NCI-H2171 (cell line): ENCODE data around the gene TK1.
A peak's percentile ranks its signal among the peaks of the same experiment; 100 is the strongest.

ENCODE experiments used
- DNase-seq: peaks from one replicate; lab custom pipeline; 2025; lab: John Stamatoyannopoulos, UW

Gene TK1

DNA sequence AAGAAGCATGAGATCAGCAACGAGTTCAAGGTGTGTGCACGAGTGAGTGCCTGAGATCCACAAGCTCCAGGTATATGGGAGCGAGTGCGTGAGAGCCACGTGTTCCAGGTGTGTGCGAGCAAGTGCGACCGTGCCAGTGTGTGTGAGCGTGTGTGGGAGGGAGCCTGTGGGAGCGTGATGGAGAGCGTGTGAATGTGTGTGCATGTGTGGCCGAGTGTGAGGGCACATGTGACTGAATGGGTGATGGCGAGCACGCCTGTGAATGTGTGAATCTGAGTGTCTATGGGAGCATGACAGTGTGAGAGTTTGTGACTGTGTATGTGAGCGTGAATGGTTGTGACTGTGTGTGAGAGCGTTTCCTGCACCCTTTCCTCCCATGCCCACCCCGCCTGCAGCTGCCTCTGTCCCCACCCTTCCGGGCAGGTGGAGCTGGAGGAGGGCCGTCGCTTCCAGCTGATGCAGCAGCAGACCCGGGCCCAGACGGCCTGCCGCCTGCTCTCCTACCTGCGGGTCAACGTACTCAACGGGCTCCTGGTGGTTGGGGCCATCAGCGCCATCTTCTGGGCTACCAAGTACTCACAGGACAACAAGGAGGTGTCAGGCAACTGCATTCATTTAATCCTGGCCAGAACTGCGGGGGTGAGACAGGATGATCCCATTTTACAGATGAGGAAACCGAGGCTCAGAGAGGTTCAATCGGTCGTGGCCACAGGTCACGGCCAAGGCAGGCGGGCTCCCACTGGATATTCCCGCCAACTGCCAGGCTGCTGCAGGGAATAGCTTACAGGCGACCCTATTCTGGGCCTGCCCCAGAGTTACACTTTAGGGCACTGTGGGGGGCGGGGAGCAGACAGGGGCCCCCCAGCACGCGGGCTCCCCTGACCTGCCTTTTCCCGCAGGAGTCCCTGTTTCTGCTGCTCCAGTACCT, 52.6 kb downstream of the TK1 start:
- DNase-seq: no peak

DNA sequence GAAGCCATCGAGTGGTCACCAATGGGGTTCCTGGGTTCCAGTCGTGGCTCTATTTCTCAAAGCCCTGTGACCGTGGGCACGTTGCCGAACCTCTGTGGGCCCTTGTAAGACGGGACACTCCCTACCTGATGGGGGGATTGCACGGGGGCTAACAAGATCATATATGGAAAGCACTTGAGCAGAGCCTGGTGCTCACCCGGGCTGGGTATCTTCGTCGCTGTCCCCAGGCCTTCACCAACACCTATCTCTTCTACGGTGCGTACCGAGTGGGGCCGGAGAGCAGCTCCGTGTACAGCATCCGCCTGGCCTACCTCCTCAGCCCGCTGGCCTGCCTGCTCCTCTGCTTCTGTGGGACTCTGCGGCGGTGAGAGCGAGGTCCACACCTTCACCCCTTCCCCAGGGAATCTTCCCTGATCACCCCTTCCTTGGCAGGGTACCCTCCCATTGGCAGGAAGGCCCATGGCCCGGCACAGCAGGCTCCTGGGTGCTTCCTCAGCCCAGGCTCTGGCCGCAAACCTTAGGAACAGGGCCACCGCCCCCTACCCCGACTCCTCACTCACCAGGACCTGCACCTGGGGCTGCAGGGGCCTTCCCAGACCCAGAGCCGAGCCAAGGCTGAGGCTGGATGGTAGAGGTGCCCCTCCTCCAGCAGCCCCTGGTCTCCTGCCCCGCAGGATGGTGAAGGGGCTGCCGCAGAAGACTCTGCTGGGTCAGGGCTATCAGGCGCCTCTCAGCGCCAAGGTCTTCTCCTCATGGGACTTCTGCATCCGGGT, 53.5 kb downstream of the TK1 start:
- no peak for DNase-seq

DNA sequence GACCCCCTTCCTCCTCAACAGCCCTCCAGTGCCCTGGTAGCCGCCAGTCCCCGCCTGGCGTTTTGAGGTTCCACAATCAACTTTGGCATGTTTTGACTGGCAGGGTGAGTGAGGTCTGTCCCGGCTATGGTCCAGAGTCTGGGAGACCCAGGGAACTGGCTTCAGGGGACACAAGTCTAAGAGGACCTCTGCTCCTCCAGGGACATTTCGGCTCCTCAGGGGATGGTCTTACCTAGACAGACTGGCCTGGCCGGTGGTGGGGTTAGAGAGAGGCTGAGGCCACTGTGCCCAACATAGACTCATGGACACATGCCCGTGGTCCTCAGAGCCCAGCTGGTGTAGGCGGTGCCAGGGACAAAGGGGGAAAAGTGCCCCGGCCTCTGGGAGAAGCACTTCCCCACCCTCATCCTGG, 54.1 kb downstream of the TK1 start:
- DNase-seq: no peak

DNA sequence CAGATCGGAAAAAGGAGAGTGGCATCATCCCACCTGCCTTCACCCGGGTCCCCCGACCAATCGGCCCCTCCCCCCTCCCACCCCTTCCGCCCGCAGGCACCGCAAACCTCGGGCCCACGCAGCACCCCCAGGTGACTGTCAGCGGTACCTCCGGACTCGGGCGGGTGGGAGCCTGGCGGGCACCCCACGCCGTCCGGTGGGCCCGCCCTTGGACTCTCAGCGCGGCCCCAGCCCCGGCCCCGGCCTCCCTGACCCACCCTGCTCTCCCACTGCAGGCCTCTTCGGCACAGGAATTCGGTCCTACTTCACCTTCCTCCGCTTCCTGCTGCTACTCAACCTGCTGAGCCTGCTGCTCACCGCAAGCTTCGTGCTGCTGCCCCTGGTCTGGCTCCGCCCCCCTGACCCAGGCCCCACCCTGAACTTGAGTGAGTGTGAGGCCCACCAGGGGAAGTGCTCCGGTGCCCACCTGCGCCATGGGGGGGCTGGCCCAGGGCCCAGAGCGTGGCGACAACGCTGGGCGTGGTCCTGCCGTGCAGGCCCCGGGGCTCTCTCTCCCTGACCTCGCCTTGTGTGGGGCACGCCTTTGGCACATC, 54.7 kb downstream of the TK1 start:
- no peak for DNase-seq

DNA sequence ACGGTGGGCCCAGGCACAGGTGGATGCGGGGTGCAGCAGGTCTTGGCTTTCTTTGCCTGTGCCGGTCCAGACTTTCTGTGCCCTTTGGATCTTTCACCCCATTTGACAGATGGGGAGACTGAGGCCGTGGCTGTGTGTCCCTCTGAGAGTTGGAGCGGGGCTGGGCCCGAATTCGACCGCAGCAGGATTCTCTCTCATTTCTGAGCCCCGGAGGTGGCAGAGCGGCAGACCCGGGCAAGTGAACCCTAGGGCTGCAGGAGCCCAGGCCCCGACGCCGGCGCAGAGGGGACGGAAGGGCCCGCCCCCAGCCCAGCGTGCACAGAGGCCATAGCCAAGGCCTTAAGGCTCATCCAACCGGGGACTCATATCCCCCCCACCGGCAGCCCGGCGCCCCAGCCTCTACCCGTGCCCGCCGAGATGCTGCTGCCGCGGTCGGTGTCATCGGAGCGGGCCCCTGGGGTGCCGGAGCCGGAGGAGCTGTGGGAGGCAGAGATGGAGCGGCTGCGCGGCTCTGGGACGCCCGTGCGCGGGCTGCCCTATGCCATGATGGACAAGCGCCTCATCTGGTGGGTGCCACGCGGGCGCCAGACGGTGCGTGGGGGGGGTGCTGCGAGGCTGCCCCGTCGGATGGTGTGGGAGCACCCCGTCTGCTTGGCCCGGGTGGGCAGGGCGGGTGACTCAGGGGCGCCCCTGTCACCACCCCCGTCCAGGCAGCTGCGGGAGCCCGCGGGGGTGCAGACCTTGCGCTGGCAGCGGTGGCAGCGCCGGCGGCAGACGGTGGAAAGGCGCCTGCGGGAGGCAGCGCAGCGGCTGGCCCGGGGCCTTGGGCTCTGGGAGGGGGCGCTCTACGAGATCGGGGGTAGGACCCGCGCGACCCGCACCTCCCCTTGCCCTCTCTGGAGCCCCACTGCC, 55.4 kb downstream of the TK1 start:
- no peak for DNase-seq

DNA sequence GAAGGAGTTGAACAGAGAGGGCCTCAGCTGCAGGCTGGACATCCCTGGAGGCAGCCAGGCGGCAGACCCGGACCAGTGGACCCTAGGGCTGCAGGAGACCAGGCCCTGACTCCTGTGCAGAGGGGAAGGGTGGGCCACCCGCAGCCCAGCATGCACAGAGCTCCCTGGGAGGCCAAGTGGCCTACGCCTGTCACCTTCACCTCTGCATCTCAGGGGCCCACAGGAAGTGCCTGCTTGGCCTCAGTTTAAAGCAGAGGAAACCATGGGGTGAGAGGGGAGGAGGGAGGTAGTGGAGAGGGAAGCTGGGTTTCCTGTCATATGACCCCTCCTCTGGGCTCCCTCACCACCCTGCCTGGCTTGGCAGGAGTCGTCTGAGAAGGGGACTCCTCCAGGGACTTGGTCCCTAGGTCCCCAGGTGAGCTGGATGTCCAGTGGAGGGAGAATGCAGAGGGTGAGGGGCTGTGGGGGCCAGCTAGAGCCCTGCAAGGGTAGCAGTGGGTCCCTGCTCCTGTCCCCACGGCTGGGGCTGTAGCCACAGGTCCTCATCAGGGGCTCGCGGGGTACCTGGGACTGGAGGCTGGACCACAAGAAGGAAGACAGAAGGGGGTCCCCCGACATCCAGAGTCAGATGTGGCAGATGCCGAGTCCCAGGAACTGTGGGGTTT, 56.3 kb downstream of the TK1 start, which contains the start of gene TMC8:
Gene TMC8, plus strand, starts transcription at position 335 of the 665 bp plus-strand sequence. CDS start 818 bp downstream, outside the sequence.
- DNase-seq: no peak

DNA sequence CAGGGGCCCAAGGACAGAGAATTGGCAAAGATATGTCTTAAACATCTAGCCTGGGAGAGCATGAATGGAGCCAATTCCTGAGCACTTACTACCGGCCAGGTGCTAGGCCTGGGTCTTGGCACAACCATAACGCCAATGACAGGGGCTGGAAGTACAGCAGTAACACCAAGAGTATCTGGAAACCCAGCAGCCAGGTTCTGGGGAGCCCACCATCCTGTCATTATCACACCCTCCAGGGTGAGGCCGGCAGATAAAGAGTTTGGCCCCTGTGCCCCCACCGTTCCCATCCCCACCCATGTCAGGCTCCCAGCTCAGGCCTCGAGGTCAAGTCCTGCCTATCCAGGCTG, 56.8 kb downstream of the TK1 start:
- no peak for DNase-seq

DNA sequence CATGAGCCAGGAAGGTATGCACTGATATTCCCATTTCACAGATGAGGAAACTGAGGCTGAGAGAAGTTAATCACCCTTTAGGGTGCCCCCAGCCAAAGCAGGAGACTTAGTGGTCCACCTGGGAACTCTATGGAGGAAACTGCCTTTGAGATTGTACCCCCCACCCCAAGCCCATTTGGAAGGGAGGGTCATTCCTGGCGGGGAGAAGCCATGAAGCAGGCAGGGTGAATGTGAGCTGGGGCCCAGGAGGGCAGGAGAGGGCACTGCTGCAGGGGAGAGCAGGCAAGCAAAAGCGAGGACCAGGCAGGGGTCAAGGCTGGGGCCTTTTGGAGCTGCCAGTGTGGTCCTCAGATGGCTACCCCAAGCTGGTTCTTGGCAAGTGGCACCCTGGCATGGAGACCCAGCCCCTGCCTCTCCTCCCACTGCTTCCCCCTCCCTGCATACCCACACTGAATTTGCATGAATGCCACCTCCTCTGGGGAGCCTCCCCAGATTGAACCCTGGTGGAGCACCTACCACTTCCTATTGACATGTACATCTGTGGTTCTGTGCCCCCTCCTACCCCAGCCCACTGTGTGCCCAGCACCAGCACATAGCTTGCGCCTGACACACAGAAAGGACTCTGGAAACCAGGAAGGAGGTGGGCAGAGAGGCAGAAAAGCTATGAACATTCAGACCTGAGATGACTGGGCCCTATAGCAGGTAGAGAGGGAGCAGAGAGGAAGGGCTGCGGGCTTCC, 57.3 kb downstream of the TK1 start:
- no peak for DNase-seq

DNA sequence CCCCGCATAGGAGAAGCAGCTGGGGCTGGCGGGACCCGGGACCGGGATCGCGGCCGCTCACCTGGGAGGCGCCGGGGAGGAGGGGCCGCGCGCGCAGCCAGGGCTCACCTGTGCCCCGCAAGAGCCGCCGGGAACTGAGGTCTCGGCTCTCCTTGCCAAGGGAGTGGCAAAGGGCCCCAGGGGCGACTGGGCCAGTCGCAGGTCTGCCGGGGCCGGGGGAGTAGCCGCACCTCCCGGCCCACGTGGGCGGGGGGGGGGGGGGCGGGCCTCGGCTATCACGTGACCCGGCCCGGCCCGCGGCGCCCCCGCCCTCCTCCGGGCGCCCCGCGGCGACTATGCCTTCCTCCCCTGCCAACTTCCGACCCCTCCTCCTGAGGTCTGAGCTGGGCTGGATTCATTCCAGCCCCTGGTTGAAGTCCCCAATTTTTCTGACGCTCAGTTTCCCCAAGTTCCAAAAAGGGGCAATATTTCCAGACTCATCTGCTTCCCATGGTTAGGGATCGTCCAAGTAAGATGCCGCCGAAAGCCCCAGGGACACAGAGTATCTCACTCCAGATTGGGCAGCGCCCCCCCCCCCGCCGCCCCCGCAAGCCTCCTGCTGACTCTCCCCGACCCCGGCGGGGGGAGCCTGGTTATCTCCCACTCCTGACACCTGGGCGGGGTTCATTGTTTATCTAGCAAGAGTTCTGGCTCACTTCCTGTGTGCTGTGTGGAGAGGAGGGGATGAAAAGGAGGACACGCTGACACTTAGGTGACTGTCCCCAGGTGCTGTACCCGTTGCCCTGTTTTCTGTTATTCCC, 58.1 kb downstream of the TK1 start, which contains the start of gene TMC6:
Gene TMC6, minus strand, starts transcription at position 205 of the 800 bp plus-strand sequence. CDS start 1,923 bp downstream, outside the sequence.
- DNase-seq: peak; percentile 67

DNA sequence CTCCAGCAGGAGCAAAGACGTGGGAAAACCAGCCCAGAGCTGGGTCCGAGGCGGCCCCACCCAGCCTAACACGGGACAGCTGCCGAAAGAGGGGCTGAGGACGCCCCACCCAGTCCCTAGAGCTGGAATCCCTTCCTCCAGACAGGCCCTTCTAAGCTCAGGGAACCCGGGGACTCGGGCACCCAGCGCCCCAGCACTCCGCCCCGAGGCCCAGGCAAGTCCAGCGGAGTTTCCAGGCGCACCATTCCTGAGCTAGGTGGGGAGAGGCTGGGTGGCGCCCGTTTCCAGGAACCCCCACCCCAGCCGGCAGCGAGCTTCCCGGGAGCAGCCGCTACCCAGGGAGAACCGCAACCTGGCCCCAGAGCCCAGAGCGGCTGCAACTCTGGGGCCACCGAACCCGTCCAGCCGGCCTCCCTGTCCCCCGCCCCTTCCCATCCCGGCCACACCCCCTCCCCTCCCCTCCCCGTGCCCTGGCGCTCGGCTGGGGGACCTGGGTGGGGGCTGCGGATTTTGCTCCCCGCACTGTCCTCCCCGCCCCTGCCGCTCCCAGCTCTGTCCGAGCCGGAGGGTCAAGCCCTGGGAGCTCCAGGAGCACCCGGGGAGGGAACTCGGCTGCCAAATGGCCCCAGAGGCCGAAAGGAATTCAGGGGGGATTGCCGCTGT, 58.8 kb downstream of the TK1 start:
- no peak for DNase-seq

DNA sequence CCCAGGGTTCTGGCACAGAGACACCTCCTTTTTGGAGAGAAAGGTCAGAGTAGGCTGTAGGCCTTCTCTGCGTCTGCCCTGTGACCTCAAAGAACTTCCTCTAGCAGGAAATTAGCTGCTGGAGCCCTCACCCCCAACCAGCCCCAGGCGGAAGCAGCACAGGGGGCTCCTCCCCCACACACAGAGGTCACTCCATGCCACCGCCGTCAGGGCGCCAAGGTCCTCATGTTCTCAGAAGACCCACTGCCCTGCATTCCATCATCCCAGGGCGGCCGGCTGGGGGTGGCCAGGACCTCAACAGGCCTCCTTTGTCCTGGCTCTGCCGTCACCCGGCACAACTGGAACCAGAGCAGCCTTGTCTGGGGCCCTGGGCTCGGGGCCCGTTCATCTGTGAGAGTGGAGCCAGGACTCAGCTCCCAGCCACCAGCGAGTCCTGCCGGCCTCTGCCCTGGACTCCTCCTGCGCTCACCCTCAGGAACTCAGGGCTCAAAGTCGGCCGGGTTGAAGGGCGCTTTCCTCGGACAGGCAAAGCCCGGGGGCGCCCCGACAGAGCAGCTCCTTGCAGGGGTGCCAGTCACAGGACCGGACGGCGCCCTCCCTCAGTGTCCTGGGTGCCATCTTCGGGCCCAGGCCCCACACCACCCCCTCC, 59.5 kb downstream of the TK1 start:
- DNase-seq: no peak

DNA sequence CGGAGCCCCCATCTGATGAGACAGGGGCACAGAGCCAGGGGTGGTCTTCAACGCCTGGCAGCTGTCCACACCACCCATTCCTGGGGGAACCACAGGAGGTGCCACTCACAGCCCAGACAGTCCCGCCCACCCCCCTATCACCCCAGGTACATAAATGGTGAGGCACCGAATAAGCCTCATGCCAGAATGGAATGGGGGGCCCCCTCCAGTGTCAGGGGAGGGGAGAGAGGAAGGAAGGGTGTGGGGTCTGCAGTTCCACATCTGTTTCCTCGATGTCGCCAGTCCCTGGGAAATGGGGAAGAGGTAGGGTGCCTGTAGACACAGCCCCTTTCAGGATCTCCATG, 60.0 kb downstream of the TK1 start:
- no peak for DNase-seq

DNA sequence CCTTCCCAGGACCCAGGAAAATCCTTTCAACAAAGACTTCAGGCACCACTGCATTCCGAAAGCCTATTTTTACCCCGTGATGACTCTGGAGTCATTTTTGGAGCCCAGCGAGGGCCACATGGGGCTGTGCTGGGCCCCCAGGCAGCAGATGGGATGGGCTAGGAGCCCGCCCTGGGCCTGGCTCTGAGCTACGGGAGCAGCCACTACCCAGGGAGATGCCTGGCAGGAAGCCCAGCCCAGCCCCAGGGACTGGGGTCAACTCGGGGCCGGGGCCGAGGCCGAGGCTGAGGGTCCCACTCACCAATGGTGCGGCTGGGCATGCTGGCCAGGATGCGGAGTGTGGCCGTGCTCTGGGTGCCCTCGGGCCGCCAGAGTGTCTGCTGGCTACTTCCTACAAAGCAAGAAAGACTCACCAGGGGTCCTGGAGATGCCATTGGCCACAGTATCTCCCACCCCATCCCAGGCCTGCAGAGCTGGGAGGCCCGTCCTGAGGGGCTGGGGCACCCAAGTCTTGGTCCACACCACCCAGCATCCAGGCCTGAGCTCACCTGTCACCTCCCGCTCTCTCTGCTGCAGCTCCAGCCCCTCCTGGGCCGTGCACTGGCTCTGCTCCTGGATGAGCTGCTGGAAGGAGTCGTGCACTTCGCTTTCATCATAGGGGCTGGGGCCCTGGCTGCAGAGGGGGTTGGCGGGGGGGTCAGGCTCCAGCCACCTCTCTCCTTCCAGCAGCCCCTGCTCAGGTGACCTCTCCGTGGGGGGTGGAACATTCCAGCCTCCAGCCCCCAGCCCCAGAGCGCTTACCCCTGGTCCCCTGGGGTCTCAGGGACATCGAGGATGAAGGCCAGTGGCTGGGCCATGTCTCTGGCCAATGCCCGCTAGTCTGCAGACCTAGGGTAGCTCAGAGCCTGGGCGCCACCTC, 60.6 kb downstream of the TK1 start:
- DNase-seq: peak; percentile 60

DNA sequence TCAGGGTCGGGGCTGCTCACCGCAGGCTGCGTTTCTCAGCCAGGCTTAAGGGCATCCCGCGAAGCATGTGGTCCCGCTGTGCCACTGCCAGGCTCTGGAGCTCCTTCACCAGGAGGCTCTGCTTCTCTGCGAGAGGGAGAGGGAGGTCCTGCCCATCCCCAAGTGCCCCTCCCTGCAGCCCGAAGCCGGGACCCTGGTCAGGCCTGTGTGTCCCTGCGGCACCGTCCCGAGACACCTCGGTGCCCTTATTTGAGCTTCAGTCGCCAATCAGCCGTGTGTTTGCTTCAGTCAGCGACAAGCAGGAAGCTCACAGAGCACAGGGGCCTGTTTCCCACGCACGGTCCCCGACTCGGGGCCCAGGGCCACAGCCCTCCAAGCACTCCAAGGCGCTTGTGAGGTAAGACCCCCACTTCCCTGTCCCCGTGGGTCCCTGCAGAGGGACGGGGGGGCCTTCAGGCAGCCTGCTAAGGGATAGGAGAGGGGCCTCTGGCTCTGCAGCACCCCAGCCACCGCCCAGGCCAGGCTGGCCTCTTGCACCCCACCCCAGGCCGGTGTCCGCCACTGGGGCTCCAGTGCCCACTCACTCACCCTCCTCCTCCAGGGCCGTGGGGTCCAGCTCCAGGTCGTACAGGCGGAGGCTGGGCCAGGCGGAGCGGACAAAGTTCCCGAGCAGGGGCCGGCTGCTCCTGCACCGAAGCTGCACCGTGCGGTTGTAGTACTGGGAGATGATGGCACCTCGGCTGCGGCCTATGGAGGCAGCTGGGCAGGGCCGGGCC, 61.5 kb downstream of the TK1 start:
- DNase-seq: no peak

DNA sequence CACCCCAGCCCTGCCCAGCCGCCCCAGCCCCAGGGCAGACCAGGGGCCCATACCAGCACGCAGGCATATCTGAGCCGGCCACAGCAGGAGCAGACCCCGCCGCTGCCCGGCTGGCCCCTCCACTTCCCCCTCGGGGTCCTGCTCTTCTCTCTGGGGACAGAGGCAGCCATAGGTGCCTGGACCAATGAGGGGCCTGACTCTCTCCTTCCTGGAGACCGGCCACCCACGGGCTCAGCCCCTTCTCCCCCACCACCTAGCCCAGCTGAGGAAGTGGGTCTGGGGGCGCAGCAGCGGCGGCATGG, 62.1 kb downstream of the TK1 start:
- no peak for DNase-seq
